ENCODE results near the gene TFPI. TPM values are rescaled to one million over a fixed set of nuclear protein-coding genes. Genes with fewer than 3 reads are reported as not detected.

TFPI gene
- total and polyA plus RNA-seq, 10 of the 15 experiments (the other 5 are each of a cell fraction or from before 2014, with no cell fraction given), result 0.07 to 0.59 (median 0.34) TPM

- Histone ChIP-seq H3K9me3 (replicated peaks; ENCODE audit: control insufficient read depth, insufficient read depth, low read length) (no peaks in the 10 kb centered on the region), H3K4me3 (no peak overlapping the region), H3K79me2 (ENCODE audit: control insufficient read depth, insufficient read depth, low read length) (no peaks in the 10 kb centered on the region), H2AFZ (ENCODE audit: control insufficient read depth, low read depth, low read length) (no peak overlapping the region), H3K36me3 (ENCODE audit: control insufficient read depth in 2 of 2, insufficient read depth in 2 of 2, low read length in 1 of 2) (no peaks in the 10 kb centered on the region), H3K27me3 (replicated peaks in 1 of 2; ENCODE audit: control insufficient read depth in 2 of 2, insufficient read depth in 2 of 2, low read length in 1 of 2) (no peaks in the 10 kb centered on the region), H3K9ac (ENCODE audit: control insufficient read depth, insufficient read depth, low read length) (no peak overlapping the region), H4K20me1 (ENCODE audit: control insufficient read depth, insufficient read depth) (no peaks in the 10 kb centered on the region), H3K4me2 (ENCODE audit: control insufficient read depth, insufficient read depth) (no peak overlapping the region), H3K4me1 (ENCODE audit: control insufficient read depth, insufficient read depth, low read length) (no peaks in the 10 kb centered on the region), H3K27ac (ENCODE audit: control insufficient read depth, insufficient read depth) (no peak overlapping the region)
- in situ Hi-C loops (cut with MboI), result loop anchor here (5.0 kb wide), 1 partner anchor 73 kb away; no protein-coding TSS in a partner anchor
- FAIRE-seq (no peak), ATAC-seq (no peak), DNase-seq (ENCODE audit: low read depth, low spot score) (no peak)
- ChIA-PET CTCF (interaction anchor here (1.2 to 15.4 kb wide), 5 partner anchors 8 to 712 kb away, joined by 3 to 562 read pairs (median 5); no protein-coding TSS in a partner anchor), SMC1A (ENCODE audit: uncharacterized antibody, unreplicated experiment) (interaction anchor here (0.8 to 2.2 kb wide), 7 partner anchors 8 to 88 kb away, joined by 3 to 20 read pairs (median 4); no protein-coding TSS in a partner anchor), RAD21 (ENCODE audit: unreplicated experiment) (interaction anchor here (0.7 to 1.9 kb wide), 2 partner anchors 20 to 75 kb away, joined by 3 to 13 read pairs; no protein-coding TSS in a partner anchor), POLR2A (no interaction called here)
- TF ChIP-seq SMC3 (IDR thresholded peaks at IDR 0.05; ENCODE audit: borderline replicate concordance, low read length), result no peak
- no peak for TF ChIP-seq ZNF592 (IDR thresholded peaks at IDR 0.05)
- TF ChIP-seq BCL3 (IDR thresholded peaks at IDR 0.05; ENCODE audit: borderline replicate concordance, insufficient read depth, low read depth, low read length, poor library complexity, severe bottlenecking), result no peak
- TF ChIP-seq TCF7 (IDR thresholded peaks at IDR 0.05; ENCODE audit: borderline replicate concordance), result no peak
- TF ChIP-seq BCLAF1 (IDR thresholded peaks at IDR 0.05), result no peak
- no peak for TF ChIP-seq IRF3 (IDR thresholded peaks at IDR 0.05)
- TF ChIP-seq MXI1 (IDR thresholded peaks at IDR 0.05; ENCODE audit: low read depth, low read length), result no peak
- no peak for TF ChIP-seq EZH2 (IDR thresholded peaks at IDR 0.05; ENCODE audit: borderline replicate concordance, control insufficient read depth, low read depth, low read length)
- TF ChIP-seq SIN3A (IDR thresholded peaks at IDR 0.05; ENCODE audit: low read depth, low read length), result no peak
- no peak for TF ChIP-seq TBL1XR1 (IDR thresholded peaks at IDR 0.05; ENCODE audit: low read depth, low read length)
- intact Hi-C loops (cut with micrococcal nuclease; ENCODE audit: unreplicated experiment), result no loop called here
- BruUV-seq (replicated peaks), result no TSS peak
- 6% methylated on average over 3 of the region's 3 CpGs for WGBS (ENCODE audit: insufficient coverage, insufficient replicate concordance, low lambda C conversion rate, missing lambda C conversion rate)
Measured at GRCh38 chr2:187574969-187575750, 20.9 kb upstream of the TFPI start.

Measured in GM12878 (cell line).